Panc1 (cell line): ENCODE measurements around the gene PROM1.

Experiments used
- CTCF ChIP-seq: fragments of 450-650 bp; IDR thresholded peaks from 2 replicates; pipeline ENCODE4 v1.5.1; 2017; ENCODE audit warnings: mild to moderate bottlenecking
- POLR2AphosphoS5 ChIP-seq: IDR thresholded peaks from 2 replicates; pipeline ENCODE4 v1.6.1; 2012; ENCODE audit warnings: mild to moderate bottlenecking, low read depth, low read length, moderate library complexity
- TCF7L2 ChIP-seq: IDR thresholded peaks from 2 replicates; pipeline ENCODE4 v1.6.1; 2011; ENCODE audit warnings: mild to moderate bottlenecking, low read depth, low read length, inconsistent platforms
- TF ChIP-seq, protein P1 (sequence below), 2 experiments: IDR thresholded peaks; 2 replicates each; pipeline ENCODE4 v1.6.1; 2011 to 2012; ENCODE audit warnings: low read depth in 2 of 2, control low read depth in 1 of 2, low read length in 1 of 2, mild to moderate bottlenecking in 1 of 2, moderate library complexity in 1 of 2; ENCODE audit not compliant: insufficient read depth in 1 of 2

DNA sequence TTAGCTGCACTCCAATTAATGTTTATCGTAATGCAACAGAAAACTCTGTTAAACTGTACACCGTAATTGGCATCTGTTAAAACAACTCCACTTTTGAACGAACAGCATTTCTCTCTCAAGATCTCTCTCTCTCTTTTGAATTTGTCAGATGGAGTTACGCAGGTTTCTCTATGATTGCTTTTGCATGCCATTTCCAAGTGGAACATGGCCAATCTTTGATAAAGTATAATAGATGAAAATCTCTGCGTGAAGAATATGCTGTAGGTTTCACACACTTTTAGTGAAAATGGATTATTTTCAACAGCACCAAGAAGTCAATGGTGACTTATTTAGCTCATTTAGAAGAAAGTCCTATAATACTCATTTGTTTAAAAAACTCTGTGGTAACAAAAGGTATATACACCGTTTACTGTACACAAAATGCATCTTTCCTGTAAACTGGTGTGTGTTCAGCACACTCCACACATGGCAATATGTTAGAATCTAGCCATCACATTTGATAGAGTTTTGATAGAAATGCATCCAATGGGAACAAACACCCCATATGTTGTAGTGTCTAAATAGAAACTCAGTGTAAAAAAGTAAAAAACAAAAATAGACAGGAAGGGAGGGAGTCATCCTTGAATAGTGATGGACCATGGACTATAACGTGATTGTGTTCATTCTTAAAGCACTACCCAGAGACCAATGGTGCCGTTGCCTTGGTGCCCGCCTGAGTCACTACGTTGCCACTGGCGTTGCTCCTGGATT is 115.1 kb downstream of the PROM1 start:
- TF ChIP-seq CTCF (no peak), POLR2AphosphoS5 (no peak), TCF7L2 (no peak)
- TF ChIP-seq, protein P1, sequence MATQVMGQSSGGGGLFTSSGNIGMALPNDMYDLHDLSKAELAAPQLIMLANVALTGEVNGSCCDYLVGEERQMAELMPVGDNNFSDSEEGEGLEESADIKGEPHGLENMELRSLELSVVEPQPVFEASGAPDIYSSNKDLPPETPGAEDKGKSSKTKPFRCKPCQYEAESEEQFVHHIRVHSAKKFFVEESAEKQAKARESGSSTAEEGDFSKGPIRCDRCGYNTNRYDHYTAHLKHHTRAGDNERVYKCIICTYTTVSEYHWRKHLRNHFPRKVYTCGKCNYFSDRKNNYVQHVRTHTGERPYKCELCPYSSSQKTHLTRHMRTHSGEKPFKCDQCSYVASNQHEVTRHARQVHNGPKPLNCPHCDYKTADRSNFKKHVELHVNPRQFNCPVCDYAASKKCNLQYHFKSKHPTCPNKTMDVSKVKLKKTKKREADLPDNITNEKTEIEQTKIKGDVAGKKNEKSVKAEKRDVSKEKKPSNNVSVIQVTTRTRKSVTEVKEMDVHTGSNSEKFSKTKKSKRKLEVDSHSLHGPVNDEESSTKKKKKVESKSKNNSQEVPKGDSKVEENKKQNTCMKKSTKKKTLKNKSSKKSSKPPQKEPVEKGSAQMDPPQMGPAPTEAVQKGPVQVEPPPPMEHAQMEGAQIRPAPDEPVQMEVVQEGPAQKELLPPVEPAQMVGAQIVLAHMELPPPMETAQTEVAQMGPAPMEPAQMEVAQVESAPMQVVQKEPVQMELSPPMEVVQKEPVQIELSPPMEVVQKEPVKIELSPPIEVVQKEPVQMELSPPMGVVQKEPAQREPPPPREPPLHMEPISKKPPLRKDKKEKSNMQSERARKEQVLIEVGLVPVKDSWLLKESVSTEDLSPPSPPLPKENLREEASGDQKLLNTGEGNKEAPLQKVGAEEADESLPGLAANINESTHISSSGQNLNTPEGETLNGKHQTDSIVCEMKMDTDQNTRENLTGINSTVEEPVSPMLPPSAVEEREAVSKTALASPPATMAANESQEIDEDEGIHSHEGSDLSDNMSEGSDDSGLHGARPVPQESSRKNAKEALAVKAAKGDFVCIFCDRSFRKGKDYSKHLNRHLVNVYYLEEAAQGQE (IDR thresholded peaks at IDR 0.05; ENCODE audit: insufficient read depth in 1 of 2, low read depth in 2 of 2, low read length in 1 of 2) = no peak
